Measurements from ENCODE around the gene AMIGO1.

Gene AMIGO1

DNA sequence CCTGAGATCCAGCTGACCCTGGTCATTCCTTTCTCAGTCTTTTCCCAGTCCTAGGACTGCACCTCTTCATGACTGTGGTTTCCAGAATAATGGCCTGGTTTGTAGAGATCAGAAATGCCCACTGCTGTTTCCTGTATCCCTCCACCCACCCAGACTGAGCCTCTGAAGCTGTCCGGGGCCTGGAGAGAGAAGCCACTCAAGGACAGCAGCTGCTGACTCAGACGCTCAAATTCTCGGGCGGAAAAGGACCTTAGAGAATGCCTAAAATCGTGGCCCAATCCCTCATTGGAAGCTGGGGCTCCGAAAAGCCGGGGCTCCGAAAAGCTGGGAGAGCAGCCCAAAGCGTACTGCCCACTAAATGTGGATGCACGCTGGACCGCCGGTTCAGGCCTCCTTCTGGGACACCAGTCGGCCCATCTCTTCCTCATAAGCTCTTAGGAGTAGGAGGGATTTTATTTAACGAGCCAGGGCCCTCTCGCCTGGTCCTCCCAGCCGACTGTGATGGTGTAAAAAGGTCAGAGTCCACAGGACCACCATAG lies 22.4 kb upstream of the AMIGO1 start:
- TF ChIP-seq, protein P1, sequence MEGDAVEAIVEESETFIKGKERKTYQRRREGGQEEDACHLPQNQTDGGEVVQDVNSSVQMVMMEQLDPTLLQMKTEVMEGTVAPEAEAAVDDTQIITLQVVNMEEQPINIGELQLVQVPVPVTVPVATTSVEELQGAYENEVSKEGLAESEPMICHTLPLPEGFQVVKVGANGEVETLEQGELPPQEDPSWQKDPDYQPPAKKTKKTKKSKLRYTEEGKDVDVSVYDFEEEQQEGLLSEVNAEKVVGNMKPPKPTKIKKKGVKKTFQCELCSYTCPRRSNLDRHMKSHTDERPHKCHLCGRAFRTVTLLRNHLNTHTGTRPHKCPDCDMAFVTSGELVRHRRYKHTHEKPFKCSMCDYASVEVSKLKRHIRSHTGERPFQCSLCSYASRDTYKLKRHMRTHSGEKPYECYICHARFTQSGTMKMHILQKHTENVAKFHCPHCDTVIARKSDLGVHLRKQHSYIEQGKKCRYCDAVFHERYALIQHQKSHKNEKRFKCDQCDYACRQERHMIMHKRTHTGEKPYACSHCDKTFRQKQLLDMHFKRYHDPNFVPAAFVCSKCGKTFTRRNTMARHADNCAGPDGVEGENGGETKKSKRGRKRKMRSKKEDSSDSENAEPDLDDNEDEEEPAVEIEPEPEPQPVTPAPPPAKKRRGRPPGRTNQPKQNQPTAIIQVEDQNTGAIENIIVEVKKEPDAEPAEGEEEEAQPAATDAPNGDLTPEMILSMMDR (IDR thresholded peaks at IDR 0.05; ENCODE audit: low read depth, low read length, missing control alignments): no peak
- no peak for DNase-seq (ENCODE audit: low read depth)
- no peak overlapping the region for H3K4me3 ChIP-seq (ENCODE audit: low read depth, low read length)

DNA sequence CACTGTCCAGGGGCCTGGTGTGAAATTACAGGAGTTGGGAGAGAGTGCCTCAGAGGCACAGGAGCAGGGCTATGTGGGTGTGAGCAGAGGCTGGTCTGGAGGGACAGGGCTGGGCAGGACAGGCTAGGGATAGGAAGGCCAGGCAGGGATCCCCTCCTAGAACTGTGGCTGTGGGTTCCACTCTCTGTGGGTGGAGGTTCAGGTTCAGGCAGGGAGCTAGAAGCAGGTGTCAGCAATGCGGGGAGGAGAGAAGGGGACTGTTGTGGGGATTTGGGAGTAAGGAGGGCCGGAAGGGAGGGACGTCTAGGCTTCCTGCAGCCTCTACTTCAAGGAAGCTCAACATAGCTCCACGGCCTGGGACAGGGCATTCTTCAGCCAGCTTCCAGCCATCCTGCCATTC lies 21.9 kb upstream of the AMIGO1 start:
- DNase-seq (ENCODE audit: low read depth): no peak
- TF ChIP-seq, protein P1 (IDR thresholded peaks at IDR 0.05; ENCODE audit: low read depth, low read length, missing control alignments): no peak
- H3K4me3 ChIP-seq (ENCODE audit: low read depth, low read length): no peak overlapping the region

DNA sequence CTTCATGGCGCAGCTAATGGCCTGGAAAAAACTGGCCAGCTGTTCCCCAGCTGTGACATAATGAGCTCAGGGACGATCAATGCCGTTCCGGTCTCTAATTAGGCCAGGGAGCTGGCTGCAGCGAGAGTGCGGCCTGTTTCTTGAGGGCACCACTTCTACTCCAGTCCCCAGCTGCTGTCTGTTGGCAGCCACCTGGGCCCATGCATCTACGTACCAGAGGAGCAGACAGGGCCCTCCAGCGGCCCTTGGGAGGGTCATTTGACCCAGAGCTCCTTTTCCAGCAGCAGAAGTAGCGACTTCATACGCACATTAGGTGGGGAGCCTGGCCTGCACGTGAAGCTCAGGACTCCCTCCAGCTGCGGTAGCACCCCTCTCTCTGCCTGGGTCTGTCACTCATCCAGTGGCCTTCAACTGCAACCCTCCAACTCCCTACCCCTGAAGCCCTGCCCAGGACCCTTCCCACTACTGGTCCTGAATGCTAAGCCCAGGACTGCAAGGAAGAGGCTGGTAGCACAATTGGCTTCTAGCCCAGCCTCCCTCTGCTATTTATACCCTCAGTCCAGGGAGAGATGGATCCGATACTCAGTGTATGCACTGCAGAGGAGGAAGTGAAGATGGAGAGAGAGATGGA lies 21.0 kb upstream of the AMIGO1 start:
- H3K4me3 ChIP-seq (ENCODE audit: low read depth, low read length): no peak overlapping the region
- DNase-seq (ENCODE audit: low read depth): no peak
- TF ChIP-seq, protein P1 (IDR thresholded peaks at IDR 0.05; ENCODE audit: low read depth, low read length, missing control alignments): no peak

DNA sequence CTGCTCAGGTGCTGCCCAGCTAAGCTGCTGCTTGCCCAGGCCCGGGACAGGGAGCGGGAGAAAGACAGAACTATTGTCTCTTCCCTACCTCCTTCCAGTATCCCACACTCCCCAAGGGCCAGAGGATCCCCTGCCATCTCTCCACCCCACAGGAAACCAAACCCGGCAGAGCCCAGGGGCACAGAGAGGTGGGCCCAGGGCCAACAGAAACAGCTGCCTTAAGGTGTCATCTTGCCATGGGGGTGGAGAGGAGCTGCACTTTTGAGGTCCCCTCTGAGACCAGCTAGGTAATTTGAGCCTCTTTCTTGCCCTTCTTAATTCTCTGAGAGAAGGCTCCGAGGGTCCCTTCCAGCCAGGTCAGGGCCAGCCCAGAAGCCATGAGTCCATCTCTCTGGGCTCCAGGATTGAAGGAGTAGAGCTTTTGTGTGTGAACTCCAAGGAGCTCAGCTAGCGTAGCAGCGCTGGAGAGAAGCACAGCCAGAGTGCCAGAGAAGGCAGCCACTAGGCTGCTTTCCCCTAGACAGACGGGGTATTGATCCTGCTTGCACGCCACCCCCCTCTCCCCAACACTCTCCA lies 20.4 kb upstream of the AMIGO1 start:
- DNase-seq (ENCODE audit: low read depth): no peak
- TF ChIP-seq, protein P1 (IDR thresholded peaks at IDR 0.05; ENCODE audit: low read depth, low read length, missing control alignments): no peak
- H3K4me3 ChIP-seq (ENCODE audit: low read depth, low read length): no peak overlapping the region

DNA sequence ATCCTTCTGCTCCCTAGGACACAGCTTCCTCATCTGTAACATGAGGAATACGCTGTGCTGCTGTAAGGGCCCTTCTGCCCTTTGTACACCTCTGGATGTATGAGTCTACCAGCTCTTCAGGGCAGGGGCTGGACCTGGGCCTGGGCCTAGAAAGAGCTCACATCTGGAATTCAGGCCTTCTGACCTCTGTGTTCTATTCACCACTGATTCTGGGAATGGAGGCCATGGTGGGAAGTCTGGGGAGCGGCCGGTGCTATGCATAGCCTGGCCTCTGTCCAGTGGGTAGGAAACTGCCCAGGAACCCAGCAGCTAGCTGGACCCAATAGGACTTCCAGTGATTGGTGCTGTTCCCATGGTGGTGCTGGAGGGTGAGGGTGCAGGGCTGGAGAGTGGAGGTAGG lies 19.2 kb upstream of the AMIGO1 start:
- TF ChIP-seq, protein P1 (IDR thresholded peaks at IDR 0.05; ENCODE audit: low read depth, low read length, missing control alignments): no peak
- no peak overlapping the region for H3K4me3 ChIP-seq (ENCODE audit: low read depth, low read length)
- DNase-seq (ENCODE audit: low read depth): no peak

DNA sequence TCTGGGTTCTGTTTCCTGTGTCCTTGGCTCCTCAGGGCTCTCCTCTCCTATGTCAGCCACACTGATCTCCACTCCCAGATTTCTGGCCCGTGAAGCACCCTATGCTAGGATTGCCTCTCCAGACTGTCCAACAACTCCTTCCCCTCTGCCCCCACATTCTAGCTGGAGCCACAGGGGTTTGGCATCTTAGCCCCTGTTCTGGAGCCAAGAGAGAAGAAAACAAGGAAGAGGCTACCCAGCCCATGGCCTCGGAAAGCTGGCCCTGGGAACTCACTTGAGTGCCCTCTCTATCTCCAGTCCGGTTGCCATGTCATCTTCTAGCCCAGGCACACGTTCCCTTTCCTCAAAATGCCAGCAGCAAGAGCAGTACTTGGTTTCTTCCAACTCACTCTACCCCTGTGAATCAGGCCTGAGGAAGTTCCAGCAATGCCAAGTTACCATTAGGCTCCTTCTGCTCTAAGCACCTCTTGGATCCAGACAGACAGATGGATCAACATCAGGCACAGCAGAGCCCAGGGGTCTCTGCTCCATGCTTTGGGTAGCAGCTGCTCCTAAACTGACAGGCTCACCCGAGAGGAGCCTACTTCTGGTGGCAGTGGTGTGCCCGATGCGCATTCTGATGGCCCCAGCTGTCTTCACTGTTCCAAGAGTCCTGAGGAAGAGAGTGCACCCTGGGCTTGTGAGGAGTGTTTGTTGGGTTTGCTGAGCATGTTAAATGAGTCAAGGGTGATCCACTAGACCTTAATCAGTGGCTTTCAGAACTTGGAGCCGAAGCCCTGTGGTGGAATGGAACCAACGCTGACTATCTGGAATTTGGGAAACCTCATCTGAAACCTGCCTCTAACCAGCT lies 18.5 kb upstream of the AMIGO1 start:
- TF ChIP-seq, protein P1 (IDR thresholded peaks at IDR 0.05; ENCODE audit: low read depth, low read length, missing control alignments): no peak
- H3K4me3 ChIP-seq (ENCODE audit: low read depth, low read length): no peak overlapping the region
- no peak for DNase-seq (ENCODE audit: low read depth)

Measured in GM12864 (cell line).